HG03354 (cell line): ENCODE measurements around the gene TSPAN9.

Experiments
- ATAC-seq: cut with Tn5 transposase; IDR thresholded peaks from one replicate; pipeline ENCODE4 v1.9.1; 2021; ENCODE audit warnings: mild to moderate bottlenecking; ENCODE audit not compliant: unreplicated experiment, poor library complexity, severe bottlenecking

The TSPAN9 gene

DNA sequence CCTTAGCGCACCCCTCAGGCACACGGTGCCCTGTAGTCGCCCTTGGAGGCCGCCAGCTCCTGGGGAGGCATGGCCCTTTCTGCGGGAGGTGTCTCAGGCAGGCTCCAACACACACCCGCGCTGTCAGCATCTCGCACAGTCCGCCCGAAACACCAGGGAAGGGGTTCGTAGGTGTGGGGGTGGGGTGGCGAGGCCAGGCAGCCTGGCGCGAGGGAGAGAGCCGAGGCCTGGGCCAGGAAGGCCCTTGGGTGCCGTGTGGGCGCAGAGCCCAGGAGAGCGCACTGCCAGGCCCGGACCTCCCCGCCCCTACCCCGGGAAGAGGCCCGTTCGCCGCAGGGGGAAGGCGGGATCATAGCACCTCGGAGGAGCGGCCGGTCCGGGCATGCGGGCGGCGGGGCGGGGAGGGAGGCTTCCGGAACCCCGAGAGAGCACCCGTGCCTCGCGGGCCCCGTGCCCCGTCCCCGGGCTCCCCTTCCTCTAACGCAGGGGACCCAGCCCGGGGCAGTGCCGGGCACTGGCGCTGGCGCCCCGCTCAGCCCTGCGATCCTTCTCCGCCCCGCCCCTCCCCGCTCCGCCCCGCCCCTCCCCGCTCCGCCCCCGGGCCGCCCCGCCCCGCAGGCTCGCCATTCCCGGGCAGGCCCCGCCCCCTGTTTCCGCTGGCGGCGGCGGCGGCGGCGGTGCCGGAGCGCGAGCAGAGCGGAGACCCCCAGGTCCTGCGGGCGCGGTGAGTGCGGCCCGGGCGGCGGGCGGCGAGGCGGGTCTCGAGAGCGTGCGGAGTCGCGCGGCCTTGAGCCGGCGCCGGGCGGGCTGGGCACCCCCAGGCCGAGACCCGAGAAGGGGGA, at the start of gene TSPAN9:
TSS of gene TSPAN9 (plus strand) at position 650 of the 842 bp plus-strand sequence. CDS start 123,815 bp downstream, outside the sequence.
- ATAC-seq, result peak; percentile 76

- ATAC-seq, result no peak
Observed at GRCh38 chr12:3028108-3028507, 49.1 kb upstream of the TSPAN9 start.

DNA sequence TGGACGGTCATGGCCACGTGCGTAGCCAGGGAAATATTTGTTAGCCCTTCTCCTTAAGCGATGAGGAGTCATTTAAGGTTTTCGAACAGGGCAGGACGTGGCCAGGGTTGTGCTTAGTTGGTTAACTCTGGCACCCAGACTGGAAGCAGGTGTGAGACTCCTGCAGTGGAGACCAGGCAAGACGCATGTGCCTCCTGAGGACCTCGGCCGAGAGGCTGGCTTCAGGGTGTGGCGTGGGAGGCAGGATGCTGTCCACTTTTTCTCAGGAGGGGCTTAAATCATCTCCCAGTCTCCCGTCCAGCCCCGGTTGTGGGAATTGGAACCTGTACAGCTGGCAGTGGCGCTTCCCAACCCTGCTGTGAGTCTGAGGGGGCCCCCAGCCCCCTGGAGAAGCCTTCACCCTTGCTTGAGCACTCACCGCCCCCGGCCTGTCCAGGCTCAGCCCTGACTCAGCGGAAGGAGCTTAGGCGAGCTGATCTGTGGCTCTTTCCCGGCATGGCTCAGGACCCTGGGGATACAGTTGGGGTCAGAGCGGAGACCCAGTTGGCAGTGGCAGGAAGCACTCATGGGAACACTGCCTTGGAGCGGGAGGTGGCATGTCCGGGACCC, 46.3 kb upstream of the TSPAN9 start:
- ATAC-seq, result no peak

- no peak for ATAC-seq
Observed at GRCh38 chr12:3032161-3032560, 45.0 kb upstream of the TSPAN9 start.

DNA sequence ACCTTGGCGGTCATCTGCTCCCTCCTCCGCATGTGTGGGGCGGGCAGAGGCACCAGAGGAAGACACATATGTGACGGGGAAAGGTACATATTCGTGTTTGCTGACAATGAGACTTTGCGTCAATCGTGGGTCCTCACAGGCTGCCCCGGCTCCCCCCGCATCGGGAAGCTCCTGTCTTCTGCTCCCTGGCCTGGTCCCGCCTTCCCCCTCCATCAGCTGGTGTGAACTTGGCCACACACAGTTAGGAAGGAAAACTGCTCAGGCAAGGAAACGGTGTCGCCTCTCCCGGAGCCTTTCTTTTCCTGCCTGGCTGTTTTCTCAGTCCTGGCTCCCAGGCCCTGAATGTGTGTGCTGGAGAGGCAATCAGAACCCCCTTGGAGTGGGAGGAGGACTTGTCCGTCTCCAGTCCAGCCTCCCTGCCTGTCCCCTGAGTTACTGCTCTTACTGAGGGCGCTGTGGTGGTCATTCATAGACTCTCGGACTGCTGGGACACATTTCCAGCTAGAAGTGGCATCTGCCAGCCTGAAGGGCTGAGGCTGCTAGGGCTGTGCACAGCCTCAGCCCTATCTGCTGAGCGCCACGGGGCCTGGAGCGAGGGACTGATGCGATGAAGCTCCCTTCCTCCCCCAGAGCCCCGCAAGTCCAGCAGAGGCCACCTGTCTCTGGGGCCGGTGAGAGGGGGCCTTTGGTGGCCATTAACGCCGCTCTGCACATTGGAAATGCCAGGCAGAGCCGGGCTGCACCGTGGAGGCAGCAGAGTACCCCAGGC, 44.2 kb upstream of the TSPAN9 start:
- no peak for ATAC-seq

DNA sequence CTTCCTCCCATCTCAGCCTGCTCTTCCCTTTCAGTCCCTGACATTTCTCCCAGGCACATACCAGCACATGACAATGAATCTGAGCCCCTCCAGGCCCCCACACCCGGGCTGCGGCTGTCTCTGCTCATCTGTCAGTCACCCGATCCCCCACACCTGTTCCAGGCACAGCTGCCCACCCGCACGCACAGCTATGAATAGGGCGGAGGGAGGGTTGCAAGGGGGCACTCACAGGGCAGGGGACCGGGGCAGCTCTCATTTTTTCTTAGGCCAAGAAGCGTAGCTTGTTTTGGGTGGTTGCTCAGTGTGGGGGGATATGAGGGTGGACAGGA, 43.7 kb upstream of the TSPAN9 start:
- no peak for ATAC-seq

DNA sequence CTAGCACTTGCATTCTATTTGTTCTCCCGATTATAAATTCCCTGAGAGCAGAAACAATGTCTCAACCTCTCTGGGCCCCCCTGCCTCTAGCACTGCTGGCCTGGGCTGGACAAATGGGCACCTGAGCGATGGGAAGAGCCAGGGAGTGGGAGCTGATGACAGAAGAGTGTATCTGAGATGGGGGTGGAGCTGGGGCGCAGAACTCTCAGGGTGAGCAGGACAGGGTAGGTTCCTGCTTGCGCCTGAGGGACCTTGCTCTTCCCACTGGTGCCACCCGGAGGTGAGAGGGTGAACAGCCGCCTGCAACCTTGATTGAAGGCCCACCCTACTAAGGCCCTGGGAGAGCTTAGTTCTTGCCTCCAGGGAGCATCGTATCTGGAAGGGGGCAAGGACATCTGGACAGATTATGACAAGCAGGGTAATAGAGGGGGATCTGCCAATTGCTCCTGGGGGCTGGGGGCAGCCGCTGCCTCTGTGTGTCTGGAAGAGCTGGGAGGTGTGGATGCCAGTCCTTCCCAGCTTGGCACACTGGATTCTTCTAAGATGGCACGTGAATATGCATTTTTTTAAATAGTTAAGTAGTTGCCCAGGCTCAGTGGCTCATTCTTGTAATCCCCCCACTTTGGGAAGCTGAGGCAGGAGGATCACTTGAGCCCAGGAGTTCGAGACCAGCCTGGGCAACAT, 43.0 kb upstream of the TSPAN9 start:
- no peak for ATAC-seq

DNA sequence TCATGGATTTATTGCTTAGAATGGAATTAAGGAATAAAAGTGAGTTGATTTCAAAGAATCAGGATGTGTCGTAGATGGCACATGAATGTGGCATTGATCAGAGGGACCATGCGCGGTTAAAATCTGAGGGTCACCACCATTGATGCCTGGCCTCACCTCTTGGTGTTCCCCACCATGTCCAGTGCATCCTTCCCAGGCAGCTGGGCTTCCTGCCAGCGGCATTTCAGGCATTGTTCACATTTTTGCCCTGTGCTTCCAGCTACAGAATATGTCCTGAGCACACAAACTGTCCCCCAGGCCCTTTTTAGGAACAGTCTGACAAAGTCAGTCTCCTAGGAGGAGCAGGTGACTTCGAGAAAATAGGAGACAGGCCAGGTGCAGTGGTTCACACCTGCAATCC, 42.0 kb upstream of the TSPAN9 start:
- no peak for ATAC-seq

DNA sequence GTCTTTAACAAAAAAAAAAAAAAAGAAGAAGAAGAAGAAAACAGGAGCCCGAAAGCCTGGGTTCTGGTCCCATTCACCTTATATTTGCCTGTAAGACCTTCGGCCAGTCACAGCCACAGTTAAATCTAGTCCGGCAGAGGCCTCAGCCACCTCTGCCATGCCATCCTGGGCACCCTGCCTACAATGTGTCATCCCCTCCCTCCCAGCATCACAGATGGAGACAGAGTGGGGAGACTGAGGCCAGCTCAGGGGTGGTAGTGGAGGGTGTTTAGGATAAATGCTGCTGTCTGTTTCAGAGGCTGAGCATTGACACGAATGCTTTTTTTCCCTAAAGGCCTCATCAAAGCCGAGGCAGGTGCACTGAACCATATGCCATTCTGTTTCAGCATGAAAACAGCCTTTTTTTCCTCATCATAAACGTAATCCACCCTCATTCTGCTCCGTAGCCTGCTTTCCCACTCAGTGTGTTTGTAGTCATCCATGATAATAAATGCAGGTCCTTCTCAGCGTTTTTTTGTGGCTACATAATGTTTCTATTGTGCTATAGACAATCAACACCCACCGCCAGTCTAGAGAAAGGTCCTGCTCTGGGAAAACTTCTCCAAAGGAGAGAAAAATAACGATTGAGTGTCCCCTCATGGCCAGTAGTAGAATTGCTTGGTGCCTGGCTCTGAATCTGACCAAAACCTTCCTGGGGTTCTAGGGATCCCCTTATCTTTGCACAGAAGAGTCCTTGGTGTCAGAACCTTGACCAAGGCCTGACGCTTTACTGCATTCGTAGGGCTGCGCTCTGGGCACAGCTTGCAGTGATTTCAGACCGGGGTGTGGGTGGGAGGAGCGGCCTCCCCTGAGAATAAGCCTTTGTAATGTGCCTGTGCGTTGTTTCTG, 41.1 kb upstream of the TSPAN9 start:
- no peak for ATAC-seq

DNA sequence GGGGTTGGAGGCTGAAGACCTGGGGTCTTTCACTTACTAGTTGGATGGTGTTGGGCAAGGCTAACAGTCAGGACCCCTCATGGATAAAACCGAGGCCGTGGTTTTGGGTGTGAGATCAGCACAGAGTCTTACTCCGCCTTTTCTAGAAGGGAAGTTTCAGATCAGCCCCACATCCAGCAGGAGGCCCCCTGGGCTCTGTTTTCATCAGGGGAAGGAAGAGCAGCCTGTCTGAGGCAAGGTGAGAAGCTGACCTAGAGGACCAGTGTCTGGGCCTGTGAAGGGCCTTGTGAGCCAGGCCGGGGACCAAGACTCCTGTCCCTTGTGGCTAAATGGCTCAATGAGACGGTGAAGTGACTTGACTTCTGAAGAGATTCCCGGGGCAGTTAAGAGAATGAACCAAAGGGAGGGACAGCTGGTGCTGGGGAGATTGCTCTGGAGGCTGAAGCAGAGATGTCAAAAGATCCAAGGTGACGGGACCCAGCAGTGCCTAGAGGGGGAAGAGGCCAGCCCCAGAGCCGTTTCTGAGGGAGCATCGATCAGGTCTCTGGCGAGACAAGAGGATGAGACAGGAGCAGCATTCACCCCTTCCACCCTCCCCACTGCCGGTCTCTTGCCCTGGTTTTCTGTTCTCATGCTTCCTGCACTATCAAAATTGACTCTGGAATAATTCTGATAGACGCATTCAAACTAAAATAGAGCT, 40.1 kb upstream of the TSPAN9 start:
- ATAC-seq, result no peak

DNA sequence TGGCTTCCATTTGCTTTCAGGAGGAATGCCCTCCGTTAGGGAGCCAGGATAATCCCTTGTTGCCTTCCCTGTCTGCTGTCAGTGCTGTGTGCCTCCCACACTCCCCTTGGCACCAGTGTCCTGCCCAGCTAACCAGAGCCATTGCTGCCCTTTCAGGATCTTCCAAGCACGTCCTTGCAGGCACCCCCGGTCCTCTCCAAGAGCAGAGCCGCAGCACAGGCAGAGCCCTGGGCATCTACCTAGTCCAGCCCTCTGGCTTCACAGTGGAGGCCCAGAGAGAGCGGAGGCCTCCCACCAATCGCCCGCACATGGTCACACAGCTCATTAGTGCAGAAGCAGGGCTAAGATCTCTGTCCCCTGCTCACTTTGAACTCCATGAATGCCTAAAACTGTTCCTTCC, 39.0 kb upstream of the TSPAN9 start:
- ATAC-seq, result no peak

DNA sequence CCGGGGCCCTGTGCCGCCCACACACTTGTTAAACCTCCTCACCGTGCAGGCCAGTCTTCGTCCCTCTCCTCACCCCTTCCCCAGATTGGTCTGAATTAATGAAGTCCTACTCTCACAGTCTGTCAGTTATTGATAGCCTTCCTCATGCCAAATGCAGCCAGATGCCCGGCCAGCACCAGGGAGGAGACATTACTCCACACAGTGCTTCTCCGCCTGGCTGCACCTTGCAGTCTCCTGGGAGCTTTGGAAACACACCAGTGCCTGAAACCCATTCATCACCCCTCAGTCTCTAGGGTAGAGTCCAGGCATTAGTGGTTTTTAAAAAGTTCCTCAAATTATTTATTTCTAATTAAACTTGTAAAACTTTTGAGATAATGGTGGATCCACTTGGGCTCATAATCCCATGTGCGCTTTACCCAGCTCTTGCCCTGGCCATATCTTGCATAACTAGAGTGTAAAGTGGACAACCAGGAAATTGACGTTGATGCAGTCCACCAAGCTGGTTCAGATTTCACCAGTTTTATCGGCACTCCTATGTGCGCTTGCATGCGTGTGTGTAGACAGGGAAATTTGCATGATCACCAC, 38.2 kb upstream of the TSPAN9 start:
- ATAC-seq, result no peak

DNA sequence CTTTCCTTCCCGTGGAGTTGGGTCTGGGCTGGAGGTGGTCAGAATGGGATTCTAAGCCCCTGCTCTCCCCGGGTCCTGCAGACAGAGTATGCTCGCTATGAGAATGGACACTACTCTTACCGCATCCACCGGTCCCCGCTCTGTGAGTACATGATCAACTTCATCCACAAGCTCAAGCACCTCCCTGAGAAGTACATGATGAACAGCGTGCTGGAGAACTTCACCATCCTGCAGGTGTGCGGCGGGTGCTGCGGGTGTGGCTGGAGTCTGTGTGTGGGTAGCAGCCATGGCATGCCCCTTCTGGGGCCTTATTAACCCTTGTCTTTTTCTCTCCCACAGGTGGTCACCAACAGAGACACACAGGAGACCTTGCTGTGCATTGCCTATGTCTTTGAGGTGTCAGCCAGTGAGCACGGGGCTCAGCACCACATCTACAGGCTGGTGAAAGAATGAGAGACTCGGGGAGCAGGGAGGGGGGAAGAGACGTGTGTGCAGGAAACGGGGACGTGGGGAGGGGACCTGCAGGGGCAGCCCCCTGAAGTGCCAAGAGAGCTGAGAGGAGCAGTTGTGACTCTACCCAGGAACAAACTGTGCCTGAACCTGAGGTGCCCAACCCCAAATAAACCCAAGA, 37.0 kb upstream of the TSPAN9 start:
- no peak for ATAC-seq

DNA sequence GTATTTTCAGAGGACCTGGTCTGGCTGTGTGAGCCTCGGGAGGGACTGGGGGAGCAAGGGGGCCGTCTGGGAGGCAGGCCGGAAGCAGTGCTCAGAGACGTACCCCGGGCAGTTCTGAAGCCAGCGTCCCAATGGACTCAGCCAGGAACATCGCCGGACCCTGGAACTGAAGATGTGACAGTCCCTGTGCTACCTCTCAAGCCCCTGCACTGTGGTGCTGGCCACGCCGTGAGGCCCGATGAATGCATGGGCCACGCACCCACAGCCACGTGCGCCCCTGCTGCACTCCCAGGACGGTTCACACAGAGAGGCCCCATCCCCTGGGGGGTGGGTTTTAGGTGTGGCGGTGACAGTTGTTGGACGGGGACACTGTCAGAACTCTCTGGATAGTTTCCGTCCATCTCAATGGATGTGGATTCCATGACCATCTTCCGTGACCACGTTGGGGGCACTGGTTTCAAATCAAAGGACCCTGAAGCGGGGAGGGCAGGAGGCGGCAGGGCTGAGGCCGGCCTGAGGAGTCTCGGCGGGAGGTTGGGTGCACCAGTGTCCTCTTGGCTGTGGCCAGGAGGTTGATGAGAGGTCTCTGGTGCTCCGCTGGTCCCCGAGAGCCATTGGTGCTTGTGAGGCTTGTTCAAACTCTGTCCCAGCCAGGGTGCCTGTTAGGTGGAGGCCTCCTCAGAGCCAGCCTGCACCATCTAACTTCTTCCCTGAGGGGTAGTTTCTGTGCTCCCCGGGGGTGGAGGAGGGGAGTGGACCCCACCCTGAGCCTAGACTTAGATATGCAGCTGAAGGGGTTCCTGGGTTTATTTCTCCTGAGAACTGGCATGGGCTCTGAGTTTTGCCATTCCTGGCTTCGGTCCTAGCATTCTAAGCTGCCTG, 36.3 kb upstream of the TSPAN9 start:
- no peak for ATAC-seq

- peak; percentile 76 for ATAC-seq
Observed at GRCh38 chr12:3041558-3042164, 35.5 kb upstream of the TSPAN9 start.

GRCh38 chr12:3042394-3042793, 34.8 kb upstream of the TSPAN9 start:
- no peak for ATAC-seq

GRCh38 chr12:3042826-3043225, 34.4 kb upstream of the TSPAN9 start:
- no peak for ATAC-seq
